GM12878 (cell line): Measurements from ENCODE around the gene CYP26A1.

Experiments used
- BCL11A ChIP-seq: IDR thresholded peaks from 2 replicates; pipeline ENCODE4 v1.6.1; 2011; ENCODE audit warnings: low read depth, low read length
- CHD2 ChIP-seq: IDR thresholded peaks from 2 replicates; pipeline ENCODE4 v1.6.1; 2011; ENCODE audit warnings: low read depth, low read length, improper control_type of control experiment, borderline replicate concordance
- EZH2 ChIP-seq: IDR thresholded peaks from 2 replicates; pipeline ENCODE4 v1.6.1; 2012; ENCODE audit warnings: low read depth, mild to moderate bottlenecking, control low read depth, inconsistent platforms, low read length, borderline replicate concordance; ENCODE audit not compliant: control insufficient read depth
- RAD51 ChIP-seq: fragments of 450-650 bp; IDR thresholded peaks from 2 replicates; pipeline ENCODE4 v1.6.1; 2016; ENCODE audit warnings: moderate library complexity, mild to moderate bottlenecking, inconsistent platforms
- REST ChIP-seq: IDR thresholded peaks from 2 replicates; pipeline ENCODE4 v1.6.1; 2012; ENCODE audit warnings: mild to moderate bottlenecking, low read depth, low read length
- SIX5 ChIP-seq: IDR thresholded peaks from 2 replicates; pipeline ENCODE4 v1.6.1; 2011; ENCODE audit warnings: mild to moderate bottlenecking, low read depth, low read length, moderate library complexity; ENCODE audit not compliant: severe bottlenecking
- YBX1 ChIP-seq: fragments of 450-650 bp; IDR thresholded peaks from 2 replicates; pipeline ENCODE4 v1.6.1; 2016; ENCODE audit warnings: antibody characterized with exemption
- ZZZ3 ChIP-seq: IDR thresholded peaks from 2 replicates; pipeline ENCODE4 v1.6.1; 2011; ENCODE audit warnings: low read depth; ENCODE audit not compliant: control insufficient read depth, insufficient read length
- TF ChIP-seq, protein P1 (sequence below), 3 experiments: IDR thresholded peaks in 2 of 3; conservative IDR thresholded peaks in 1 of 3; 2 replicates each; pipeline ENCODE4 v1.5.1; 2011; ENCODE audit warnings: low read depth in 3 of 3, low read length in 3 of 3, mild to moderate bottlenecking in 3 of 3, control low read depth in 2 of 3, moderate library complexity in 2 of 3, inconsistent platforms in 1 of 3, mixed read lengths in 1 of 3; ENCODE audit not compliant: control insufficient read depth in 2 of 3, insufficient read depth in 1 of 3; ENCODE audit errors: extremely low read depth in 1 of 3
- TF ChIP-seq, protein P2 (sequence below): IDR thresholded peaks from 2 replicates; pipeline ENCODE4 v1.6.1; 2012; ENCODE audit warnings: low read depth, low read length, improper control_type of control experiment

DNA sequence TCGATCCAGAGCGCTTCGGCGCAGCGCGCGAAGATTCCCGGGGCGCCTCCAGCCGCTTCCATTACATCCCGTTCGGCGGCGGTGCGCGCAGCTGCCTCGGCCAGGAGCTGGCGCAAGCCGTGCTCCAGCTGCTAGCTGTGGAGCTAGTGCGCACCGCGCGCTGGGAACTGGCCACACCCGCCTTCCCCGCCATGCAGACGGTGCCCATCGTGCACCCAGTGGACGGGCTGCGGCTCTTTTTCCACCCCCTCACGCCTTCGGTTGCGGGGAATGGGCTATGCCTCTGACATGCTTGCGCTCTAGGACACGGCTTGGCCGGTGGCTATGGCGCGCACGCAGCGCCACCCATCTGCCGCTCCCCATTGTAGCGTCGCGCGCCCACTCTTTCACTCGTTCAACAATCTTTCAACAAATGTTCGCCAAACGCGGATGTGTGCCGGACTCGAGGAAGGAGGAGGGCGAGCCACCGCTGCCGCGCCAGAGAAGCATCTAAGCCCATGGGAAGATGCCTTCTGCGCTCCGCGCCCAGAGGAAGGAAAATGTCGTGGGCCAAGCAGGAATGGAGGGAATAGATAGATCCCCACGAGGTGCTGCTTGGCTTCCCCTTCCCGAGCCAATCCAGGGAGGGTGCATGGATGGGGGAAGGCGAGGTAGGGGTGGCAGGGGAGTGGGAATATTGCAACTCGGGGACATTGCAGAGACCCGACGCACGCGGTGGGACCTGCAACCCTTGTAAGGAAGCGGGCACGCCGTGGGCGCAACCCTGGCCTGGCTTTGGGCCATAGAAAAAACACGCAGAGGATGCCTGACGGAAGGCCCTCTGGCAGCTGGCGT, 5.1 kb upstream of the CYP26A1 start:
- TF ChIP-seq RAD51 (no peak), EZH2 (no peak), ZZZ3 (no peak), CHD2 (no peak), BCL11A (no peak), REST (no peak), YBX1 (no peak), SIX5 (no peak)
- TF ChIP-seq, protein P1, sequence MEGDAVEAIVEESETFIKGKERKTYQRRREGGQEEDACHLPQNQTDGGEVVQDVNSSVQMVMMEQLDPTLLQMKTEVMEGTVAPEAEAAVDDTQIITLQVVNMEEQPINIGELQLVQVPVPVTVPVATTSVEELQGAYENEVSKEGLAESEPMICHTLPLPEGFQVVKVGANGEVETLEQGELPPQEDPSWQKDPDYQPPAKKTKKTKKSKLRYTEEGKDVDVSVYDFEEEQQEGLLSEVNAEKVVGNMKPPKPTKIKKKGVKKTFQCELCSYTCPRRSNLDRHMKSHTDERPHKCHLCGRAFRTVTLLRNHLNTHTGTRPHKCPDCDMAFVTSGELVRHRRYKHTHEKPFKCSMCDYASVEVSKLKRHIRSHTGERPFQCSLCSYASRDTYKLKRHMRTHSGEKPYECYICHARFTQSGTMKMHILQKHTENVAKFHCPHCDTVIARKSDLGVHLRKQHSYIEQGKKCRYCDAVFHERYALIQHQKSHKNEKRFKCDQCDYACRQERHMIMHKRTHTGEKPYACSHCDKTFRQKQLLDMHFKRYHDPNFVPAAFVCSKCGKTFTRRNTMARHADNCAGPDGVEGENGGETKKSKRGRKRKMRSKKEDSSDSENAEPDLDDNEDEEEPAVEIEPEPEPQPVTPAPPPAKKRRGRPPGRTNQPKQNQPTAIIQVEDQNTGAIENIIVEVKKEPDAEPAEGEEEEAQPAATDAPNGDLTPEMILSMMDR (IDR thresholded peaks at IDR 0.05 in 2 of 3, conservative IDR thresholded peaks at IDR 0.05 in 1 of 3; ENCODE audit: control insufficient read depth in 2 of 3, extremely low read depth in 1 of 3, insufficient read depth in 1 of 3, low read depth in 3 of 3, low read length in 3 of 3): no peak
- TF ChIP-seq, protein P2, sequence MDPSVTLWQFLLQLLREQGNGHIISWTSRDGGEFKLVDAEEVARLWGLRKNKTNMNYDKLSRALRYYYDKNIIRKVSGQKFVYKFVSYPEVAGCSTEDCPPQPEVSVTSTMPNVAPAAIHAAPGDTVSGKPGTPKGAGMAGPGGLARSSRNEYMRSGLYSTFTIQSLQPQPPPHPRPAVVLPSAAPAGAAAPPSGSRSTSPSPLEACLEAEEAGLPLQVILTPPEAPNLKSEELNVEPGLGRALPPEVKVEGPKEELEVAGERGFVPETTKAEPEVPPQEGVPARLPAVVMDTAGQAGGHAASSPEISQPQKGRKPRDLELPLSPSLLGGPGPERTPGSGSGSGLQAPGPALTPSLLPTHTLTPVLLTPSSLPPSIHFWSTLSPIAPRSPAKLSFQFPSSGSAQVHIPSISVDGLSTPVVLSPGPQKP: no peak
